Activated CD8-positive, alpha-beta T cell treated with anti-CD3 and anti-CD28 coated beads, Interleukin-2, amount 10 ng/mL, durations not matched to agents 7 days and 5 days (primary cell): Measurements from ENCODE around the gene MROH2B. TPM values are rescaled to one million over a fixed set of nuclear protein-coding genes. Genes with fewer than 3 reads are reported as not detected.

Experiments used
- ATAC-seq: fragments of 150-1000 bp; cut with Tn5 transposase; one replicate; pipeline ENCODE4 v1.10.0; 2021; ENCODE audit warnings: moderate library complexity
- CTCF ChIA-PET: fragments of 350-600 bp; sonication (Branson Sonifier 250); formaldehyde crosslinking; loops from one replicate; lab custom pipeline; 2021; ENCODE audit warnings: antibody characterized with exemption; lab: Charles Lee
- POLR2A ChIA-PET: fragments of 350-600 bp; sonication (Branson Sonifier 250); formaldehyde crosslinking; loops from one replicate; lab custom pipeline; 2021; ENCODE audit warnings: antibody characterized with exemption; lab: Charles Lee
- DNase-seq: peaks from one replicate; pipeline ENCODE4 v3.0.0-alpha.2; 2020
- H3K27ac Mint-ChIP-seq: one replicate; pipeline ENCODE4 v1.8.0; 2021; ENCODE audit warnings: mild to moderate bottlenecking, mixed read lengths
- H3K27me3 Mint-ChIP-seq: one replicate; pipeline ENCODE4 v1.8.0; 2021; ENCODE audit warnings: low read depth, mixed read lengths
- H3K36me3 Mint-ChIP-seq: one replicate; pipeline ENCODE4 v1.8.0; 2021; ENCODE audit warnings: low read depth, mixed read lengths
- H3K4me1 Mint-ChIP-seq: one replicate; pipeline ENCODE4 v1.8.0; 2021; ENCODE audit warnings: low read depth, mixed read lengths
- H3K4me3 Mint-ChIP-seq: one replicate; pipeline ENCODE4 v1.8.0; 2021; ENCODE audit warnings: mild to moderate bottlenecking, mixed read lengths
- H3K9me3 Mint-ChIP-seq: one replicate; pipeline ENCODE4 v1.8.0; 2022; ENCODE audit warnings: mixed read lengths; ENCODE audit not compliant: insufficient read depth
- total RNA-seq, 2 experiments: library from RNA; stranded (reverse); gene quantifications; one replicate each; pipeline ENCODE4 v1.2.3, GENCODE V29; 2021

Gene MROH2B
- total RNA-seq, 2 experiments from 2014 or later = not detected

- H3K27ac Mint-ChIP-seq = no peak overlapping the region
- no peak overlapping the region for H3K4me3 Mint-ChIP-seq
- CTCF ChIA-PET = no interaction called here
- ATAC-seq (no peak), DNase-seq (no peak)
- POLR2A ChIA-PET = no interaction called here
- H3K36me3 Mint-ChIP-seq = no peaks in the 10 kb centered on the region
- no peaks in the 10 kb centered on the region for H3K27me3 Mint-ChIP-seq
- no peaks in the 10 kb centered on the region for H3K9me3 Mint-ChIP-seq
- H3K4me1 Mint-ChIP-seq = no peaks in the 10 kb centered on the region
These were observed 61.9 kb downstream of the MROH2B start for GRCh38 chr5:41009232-41009631.

DNA sequence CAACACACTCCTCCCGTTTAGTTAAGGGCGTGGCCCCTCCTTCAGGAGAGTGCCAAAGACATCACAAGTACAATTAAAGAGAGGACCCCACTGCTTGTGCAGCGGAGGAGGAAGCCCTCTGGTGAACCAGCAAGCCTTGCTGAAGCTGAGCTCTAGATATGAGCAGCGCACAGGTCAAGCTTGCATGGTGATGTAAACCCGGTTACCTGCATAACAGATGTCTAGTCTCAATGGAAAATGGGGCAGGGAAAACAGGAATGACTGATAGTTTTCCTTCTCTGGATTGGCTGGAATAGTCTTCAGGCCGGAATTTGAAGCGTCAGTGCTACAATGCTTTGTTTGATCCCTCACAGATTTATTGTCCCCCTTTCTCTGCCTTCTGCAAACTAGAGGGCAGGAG lies 66.2 kb downstream of the MROH2B start:
- POLR2A ChIA-PET = interaction anchor here (0.7 kb wide), 1 partner anchor 91 kb away, joined by 4 read pairs; no protein-coding TSS in a partner anchor
- no peaks in the 10 kb centered on the region for H3K27me3 Mint-ChIP-seq

DNA sequence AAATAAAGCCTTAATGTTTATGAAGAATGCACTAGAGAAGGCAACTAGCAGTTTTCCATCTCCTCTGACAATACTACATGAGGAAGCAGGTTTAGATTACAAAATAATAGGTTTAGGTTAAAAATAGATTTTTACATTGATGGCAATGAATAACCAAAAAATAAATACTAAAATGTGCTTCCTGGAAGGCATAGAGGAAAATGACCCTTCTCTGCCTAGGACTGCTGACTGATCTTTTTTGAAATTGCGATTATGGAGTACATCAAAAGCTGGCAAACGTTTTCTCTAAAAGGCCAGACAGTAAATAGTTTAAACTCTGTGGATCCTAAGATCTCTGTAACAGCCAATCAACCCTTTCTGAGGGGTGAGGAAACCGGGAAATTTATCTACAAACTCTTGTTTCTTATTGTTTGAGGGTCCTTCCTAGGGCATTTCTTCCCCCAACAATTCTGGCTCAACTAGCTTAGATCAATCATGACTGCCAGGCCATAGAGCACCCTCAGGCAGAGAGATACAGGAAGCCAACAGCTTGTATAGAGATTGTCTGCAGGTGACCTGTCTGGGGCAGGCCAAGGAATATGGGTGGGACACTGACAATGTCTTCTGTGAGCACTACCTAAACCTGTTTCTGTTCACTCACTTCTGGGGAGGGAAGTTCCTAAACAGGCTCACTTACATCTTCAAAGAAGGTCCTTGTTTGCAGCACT lies 67.3 kb downstream of the MROH2B start:
- no peaks in the 10 kb centered on the region for H3K27me3 Mint-ChIP-seq
- CTCF ChIA-PET = no interaction called here
- POLR2A ChIA-PET = no interaction called here

More for the DNA sequence above, 66.2 kb downstream of the MROH2B start:
- no peak overlapping the region for H3K27ac Mint-ChIP-seq
- ATAC-seq (no peak), DNase-seq (no peak)
- no peaks in the 10 kb centered on the region for H3K4me1 Mint-ChIP-seq
- CTCF ChIA-PET = no interaction called here
- no peak overlapping the region for H3K4me3 Mint-ChIP-seq
- H3K36me3 Mint-ChIP-seq = no peaks in the 10 kb centered on the region
- no peaks in the 10 kb centered on the region for H3K9me3 Mint-ChIP-seq

GRCh38 chr5:40999966-41000365 lies 71.2 kb downstream of the MROH2B start:
- H3K9me3 Mint-ChIP-seq = no peaks in the 10 kb centered on the region
- DNase-seq = no peak
- H3K27ac Mint-ChIP-seq = no peak overlapping the region
- H3K4me1 Mint-ChIP-seq = no peaks in the 10 kb centered on the region
- ATAC-seq = no peak
- ChIA-PET CTCF (no interaction called here), POLR2A (no interaction called here)
- H3K4me3 Mint-ChIP-seq = no peak overlapping the region
- no peaks in the 10 kb centered on the region for H3K27me3 Mint-ChIP-seq
- H3K36me3 Mint-ChIP-seq = no peaks in the 10 kb centered on the region

More for the DNA sequence above, 67.3 kb downstream of the MROH2B start:
- Mint-ChIP-seq H3K4me1 (no peaks in the 10 kb centered on the region), H3K4me3 (no peak overlapping the region), H3K36me3 (no peaks in the 10 kb centered on the region), H3K27ac (no peak overlapping the region), H3K9me3 (no peaks in the 10 kb centered on the region)
- ATAC-seq (no peak), DNase-seq (no peak)

DNA sequence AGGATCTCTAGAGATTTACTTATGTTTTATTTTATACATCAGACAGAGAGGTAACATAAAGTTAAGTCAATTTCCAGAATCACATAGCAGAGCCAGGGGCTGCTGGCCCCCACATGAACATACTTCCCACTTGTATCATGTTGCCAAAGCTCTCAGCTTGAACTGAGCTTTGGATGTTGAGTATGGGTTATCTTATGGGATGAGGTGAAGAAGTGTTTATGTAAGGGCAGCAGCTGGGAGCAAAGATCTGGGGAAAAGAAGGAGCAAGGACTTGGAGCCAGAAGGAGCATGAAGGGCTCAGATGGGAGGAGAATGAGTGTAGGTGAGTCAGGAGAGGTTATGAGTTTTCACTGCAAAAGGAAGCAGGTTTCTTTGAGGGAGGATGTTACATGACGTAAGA lies 72.0 kb downstream of the MROH2B start:
- no peaks in the 10 kb centered on the region for H3K4me1 Mint-ChIP-seq
- ATAC-seq (no peak), DNase-seq (no peak)
- no peak overlapping the region for H3K4me3 Mint-ChIP-seq
- no peaks in the 10 kb centered on the region for H3K27me3 Mint-ChIP-seq
- ChIA-PET CTCF (no interaction called here), POLR2A (no interaction called here)
- no peak overlapping the region for H3K27ac Mint-ChIP-seq
- H3K9me3 Mint-ChIP-seq = no peaks in the 10 kb centered on the region
- no peaks in the 10 kb centered on the region for H3K36me3 Mint-ChIP-seq

GRCh38 chr5:40995801-40996586 lies 75.1 kb downstream of the MROH2B start:
- ChIA-PET CTCF (no interaction called here), POLR2A (no interaction called here)
- ATAC-seq (no peak), DNase-seq (no peak)
- H3K27me3 Mint-ChIP-seq = no peaks in the 10 kb centered on the region
- H3K9me3 Mint-ChIP-seq = no peaks in the 10 kb centered on the region
- no peaks in the 10 kb centered on the region for H3K36me3 Mint-ChIP-seq
- no peak overlapping the region for H3K27ac Mint-ChIP-seq
- H3K4me3 Mint-ChIP-seq = no peak overlapping the region
- no peaks in the 10 kb centered on the region for H3K4me1 Mint-ChIP-seq

DNA sequence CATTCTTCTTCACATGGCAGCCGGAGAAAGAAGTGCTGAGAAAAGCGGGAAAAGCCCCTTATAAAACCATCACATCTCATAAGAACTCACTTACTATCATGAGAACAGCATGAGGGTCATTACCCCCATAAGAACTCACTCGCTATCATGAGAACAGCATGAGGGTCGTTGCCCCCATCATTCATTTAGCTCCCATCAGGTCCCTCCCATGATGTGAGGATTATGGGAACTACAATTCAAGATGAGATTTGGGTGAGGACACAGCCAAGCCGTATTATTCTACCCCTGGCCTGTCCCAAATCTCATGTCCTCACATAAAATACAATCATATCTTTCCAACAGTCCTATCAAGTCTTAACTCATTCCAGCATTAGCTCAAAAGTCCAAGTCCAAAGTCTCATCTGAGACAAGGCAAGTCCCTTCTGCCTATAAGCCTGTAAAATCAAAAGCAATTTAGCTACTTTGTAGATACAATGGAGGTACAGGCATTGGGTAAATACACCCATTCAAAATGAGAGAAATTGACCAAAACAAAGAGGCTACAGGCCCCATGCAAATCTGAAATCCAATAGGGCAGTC lies 79.1 kb downstream of the MROH2B start:
- DNase-seq = no peak
- Mint-ChIP-seq H3K4me3 (no peak overlapping the region), H3K9me3 (no peaks in the 10 kb centered on the region), H3K27ac (no peak overlapping the region), H3K36me3 (no peaks in the 10 kb centered on the region), H3K27me3 (no peaks in the 10 kb centered on the region), H3K4me1 (no peaks in the 10 kb centered on the region)
- POLR2A ChIA-PET = no interaction called here
- ATAC-seq = no peak
- CTCF ChIA-PET = no interaction called here

- no peak for ATAC-seq
- Mint-ChIP-seq H3K27me3 (no peaks in the 10 kb centered on the region), H3K4me3 (no peak overlapping the region), H3K9me3 (no peaks in the 10 kb centered on the region), H3K36me3 (no peaks in the 10 kb centered on the region), H3K27ac (no peak overlapping the region), H3K4me1 (no peaks in the 10 kb centered on the region)
- POLR2A ChIA-PET = no interaction called here
- CTCF ChIA-PET = no interaction called here
- no peak for DNase-seq
These were observed 79.8 kb downstream of the MROH2B start for GRCh38 chr5:40991168-40991980.

DNA sequence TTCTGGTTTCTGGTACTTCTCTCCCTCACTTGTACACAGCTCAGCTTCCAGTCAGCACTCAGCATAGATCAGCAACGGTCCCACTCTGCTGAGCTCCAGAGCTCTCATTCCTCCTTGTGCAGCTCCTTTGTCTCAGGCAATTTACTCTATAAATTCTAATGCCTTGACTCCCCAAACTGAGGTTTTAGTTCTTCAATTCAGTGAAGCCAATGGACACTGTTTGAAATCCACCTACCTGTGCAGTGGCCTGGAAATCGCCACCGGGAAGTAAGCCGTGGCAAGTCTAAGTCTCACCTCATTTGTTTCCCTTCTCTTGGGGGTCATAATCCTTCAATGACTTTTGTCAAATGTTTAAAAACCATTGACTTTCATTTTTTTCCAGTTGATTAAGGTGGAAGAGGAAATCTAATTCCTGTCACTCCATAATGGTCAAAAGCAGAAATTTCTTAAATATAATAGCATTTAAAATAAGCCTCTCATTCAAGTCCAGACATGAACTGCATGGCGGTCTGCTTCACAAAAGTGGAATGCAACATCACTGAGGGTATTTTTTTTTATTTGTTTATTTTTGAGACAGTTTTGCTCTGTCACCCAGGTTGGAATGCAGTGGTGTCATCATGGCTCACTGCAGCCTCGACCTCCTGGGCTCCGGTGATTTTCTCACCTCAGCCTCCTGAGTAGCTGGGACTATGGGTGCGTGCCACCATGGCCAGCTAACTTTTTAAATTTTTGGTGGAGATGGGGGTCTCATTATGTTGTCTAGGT lies 82.2 kb downstream of the MROH2B start:
- Mint-ChIP-seq H3K27ac (no peak overlapping the region), H3K27me3 (no peaks in the 10 kb centered on the region), H3K36me3 (no peaks in the 10 kb centered on the region), H3K4me3 (no peak overlapping the region), H3K9me3 (no peaks in the 10 kb centered on the region), H3K4me1 (no peaks in the 10 kb centered on the region)
- no peak for ATAC-seq
- POLR2A ChIA-PET = no interaction called here
- DNase-seq = no peak
- CTCF ChIA-PET = no interaction called here

GRCh38 chr5:40987349-40987748 lies 83.8 kb downstream of the MROH2B start:
- Mint-ChIP-seq H3K4me1 (no peaks in the 10 kb centered on the region), H3K36me3 (no peaks in the 10 kb centered on the region), H3K9me3 (no peaks in the 10 kb centered on the region), H3K27me3 (no peaks in the 10 kb centered on the region), H3K27ac (no peak overlapping the region), H3K4me3 (no peak overlapping the region)
- ATAC-seq (no peak), DNase-seq (no peak)
- CTCF ChIA-PET = no interaction called here
- POLR2A ChIA-PET = no interaction called here

- Mint-ChIP-seq H3K27me3 (no peaks in the 10 kb centered on the region), H3K9me3 (no peaks in the 10 kb centered on the region), H3K27ac (no peak overlapping the region), H3K4me3 (no peak overlapping the region), H3K36me3 (no peaks in the 10 kb centered on the region), H3K4me1 (no peaks in the 10 kb centered on the region)
- ATAC-seq = no peak
- CTCF ChIA-PET = no interaction called here
- POLR2A ChIA-PET = no interaction called here
- DNase-seq = no peak
These were observed 84.5 kb downstream of the MROH2B start for GRCh38 chr5:40986666-40987065.
